AG04450 (cell line): ENCODE data around the gene GABRR2. TPM values are rescaled to one million over a fixed set of nuclear protein-coding genes. Genes with fewer than 3 reads are reported as not detected.
A peak's percentile ranks its signal among the peaks of the same experiment; 100 is the strongest.

Source experiments
- CTCF ChIA-PET: fragments of 300-600, 350-600 bp; formaldehyde crosslinking; extraction: SDS; loops from one replicate; lab custom pipeline; 2022; ENCODE audit warnings: antibody characterized with exemption, inconsistent platforms; lab: Charles Lee
- POLR2A ChIA-PET: fragments of 350-600 bp; formaldehyde crosslinking; extraction: SDS; loops from one replicate; lab custom pipeline; 2021; ENCODE audit warnings: antibody characterized with exemption, inconsistent platforms; lab: Yijun Ruan, JAX
- DNase-seq: peaks from one replicate; pipeline ENCODE4 v3.0.0-alpha.2; 2011; ENCODE audit warnings: low read depth, low spot score
- H3K27ac ChIP-seq: one replicate; pipeline ENCODE4 v1.5.1; 2012; ENCODE audit warnings: low read depth, low read length, control low read depth
- H3K27me3 ChIP-seq: one replicate; pipeline ENCODE4 v1.6.0; 2012; ENCODE audit warnings: low read length; ENCODE audit not compliant: control insufficient read depth, insufficient read depth
- H3K4me3 ChIP-seq: 2 replicates; pipeline ENCODE4 v1.5.1; 2011; ENCODE audit warnings: mild to moderate bottlenecking, low read depth, low read length, control low read depth
- H3K9me3 ChIP-seq: 2 replicates; pipeline ENCODE4 v1.5.1; 2012; ENCODE audit warnings: low read length; ENCODE audit not compliant: control insufficient read depth, insufficient read depth
- CTCF ChIP-seq: IDR thresholded peaks from 2 replicates; pipeline ENCODE4 v1.5.1; 2011; ENCODE audit warnings: low read depth, low read length, control low read depth, inconsistent platforms
- polyA plus RNA-seq: library from polyadenylated mRNA; depleted of rRNA; stranded (reverse); fragments of >200 nt; gene quantifications from 2 replicates; pipeline ENCODE4 v1.2.3, GENCODE V29; 2011

Gene GABRR2
- polyA plus RNA-seq, 1 experiment = 0.12 TPM

- ChIA-PET POLR2A (no interaction called here), CTCF (no interaction called here)
- no peak for TF ChIP-seq CTCF
- Histone ChIP-seq H3K9me3 (no peaks in the 10 kb centered on the region), H3K27me3 (peaks cover 23% of the 10 kb centered on the region), H3K27ac (no peak overlapping the region), H3K4me3 (no peak overlapping the region)
- DNase-seq = no peak
These were observed 32.4 kb downstream of the GABRR2 start for GRCh38 chr6:89282749-89283148.

GRCh38 chr6:89281779-89282246 is 33.3 kb downstream of the GABRR2 start:
- CTCF ChIA-PET = interaction anchor here (0.6 kb wide), 2 partner anchors 22 to 73 kb away, joined by 4 to 8 read pairs; no protein-coding TSS in a partner anchor
- POLR2A ChIA-PET = no interaction called here
- peaks cover 14% of the 10 kb centered on the region for H3K27me3 ChIP-seq
- DNase-seq = no peak
- TF ChIP-seq CTCF = peak; percentile 51
- no peak overlapping the region for H3K27ac ChIP-seq
- H3K4me3 ChIP-seq = no peak overlapping the region
- no peaks in the 10 kb centered on the region for H3K9me3 ChIP-seq

DNA sequence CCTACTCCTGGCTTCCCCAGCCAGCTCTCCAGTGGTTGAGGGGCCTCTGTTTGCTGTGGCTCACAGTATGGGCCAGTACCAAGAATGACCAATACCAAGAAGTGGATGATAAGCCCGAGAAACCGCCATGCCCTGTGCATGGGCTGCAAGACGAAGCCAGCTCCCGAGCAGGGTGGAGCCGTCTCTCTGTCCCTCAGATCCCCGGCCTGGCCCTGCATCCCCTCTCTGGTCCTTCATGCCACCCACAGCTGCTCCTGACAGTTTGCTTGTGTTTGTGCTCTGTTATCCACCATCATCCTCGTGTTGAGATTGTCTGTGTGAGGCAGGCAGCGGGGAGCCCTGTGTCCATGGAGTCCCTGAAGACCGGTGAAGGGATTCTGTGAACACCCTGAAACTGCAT is 36.1 kb downstream of the GABRR2 start:
- no peak overlapping the region for H3K4me3 ChIP-seq
- DNase-seq = no peak
- no peak overlapping the region for H3K27ac ChIP-seq
- ChIA-PET POLR2A (no interaction called here), CTCF (interaction anchor here (0.6 kb wide), 2 partner anchors 37 to 230 kb away, joined by 4 to 5 read pairs; no protein-coding TSS in a partner anchor)
- H3K27me3 ChIP-seq = peaks cover 6% of the 10 kb centered on the region
- no peaks in the 10 kb centered on the region for H3K9me3 ChIP-seq
- TF ChIP-seq CTCF = no peak

DNA sequence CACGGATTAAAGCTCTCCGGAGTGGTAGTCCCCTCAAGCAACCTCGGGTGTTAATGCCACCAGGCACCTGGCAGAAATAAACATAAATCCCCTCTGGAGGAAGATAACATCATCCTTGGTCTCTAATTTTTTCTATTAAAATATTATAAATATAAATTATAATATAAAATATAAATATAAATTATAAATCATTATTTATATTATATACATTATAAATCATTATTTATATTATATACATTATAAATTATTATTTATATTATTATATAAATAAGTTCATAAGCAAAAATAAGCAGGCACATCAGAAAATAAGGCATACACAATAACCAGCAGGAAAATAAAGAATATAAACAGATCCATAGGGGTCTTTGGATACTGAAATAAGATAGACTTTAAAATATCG is 39.2 kb downstream of the GABRR2 start:
- Histone ChIP-seq H3K9me3 (no peaks in the 10 kb centered on the region), H3K27me3 (peaks cover 3% of the 10 kb centered on the region), H3K4me3 (no peak overlapping the region), H3K27ac (no peak overlapping the region)
- CTCF ChIA-PET = no interaction called here
- POLR2A ChIA-PET = no interaction called here
- DNase-seq = no peak
- no peak for TF ChIP-seq CTCF

DNA sequence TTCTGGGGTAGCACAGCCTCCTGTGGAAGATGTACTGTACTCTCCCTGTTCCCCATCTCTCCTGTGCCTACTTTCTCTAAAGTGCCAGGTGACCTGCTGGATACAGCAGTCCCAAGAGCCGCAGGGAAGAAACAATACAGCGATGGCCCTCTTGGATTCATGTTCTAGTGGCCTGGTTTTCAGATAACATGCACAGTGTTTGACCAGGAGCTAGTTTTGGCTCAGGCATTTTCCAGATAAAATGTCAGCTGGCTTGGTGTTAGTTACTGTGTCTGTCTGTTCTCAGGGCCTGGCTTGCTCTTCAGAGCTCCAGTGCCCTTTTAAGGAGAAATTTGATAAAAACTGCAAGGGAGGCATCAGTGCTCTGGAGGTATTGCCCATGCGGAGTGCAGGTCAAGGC is 41.3 kb downstream of the GABRR2 start:
- H3K9me3 ChIP-seq = no peaks in the 10 kb centered on the region
- ChIA-PET POLR2A (no interaction called here), CTCF (no interaction called here)
- H3K27ac ChIP-seq = no peak overlapping the region
- H3K4me3 ChIP-seq = no peak overlapping the region
- DNase-seq = no peak
- H3K27me3 ChIP-seq = peaks cover 6% of the 10 kb centered on the region
- TF ChIP-seq CTCF = no peak
